Natural killer cell (primary cell): Measurements from ENCODE around the gene TRAK1. TPM values are rescaled to one million over a fixed set of nuclear protein-coding genes. Genes with fewer than 3 reads are reported as not detected.
A peak's percentile ranks its signal among the peaks of the same experiment; 100 is the strongest.
"Not testable (repeated sequence)": the region's sequence is repeated elsewhere in the genome, so short reads cannot be mapped to it uniquely, and the experiment has no call there.

Experiments used
- ATAC-seq, 3 donors: fragments of 150-1000 bp in 2 of 3; fragments of 200-7000 bp in 1 of 3; cut with Tn5 transposase; 1 replicate in 1 of 3; 2 replicates in 2 of 3; pipeline ENCODE4 v1.10.0; 2021; ENCODE audit warnings: mild to moderate bottlenecking in 2 of 3, moderate library complexity in 2 of 3
- DNase-seq, 2 donors: peaks; one replicate each; pipeline versions ENCODE4 v3.0.0 to v3.0.0-alpha.2; 2013 to 2021; ENCODE audit warnings: mixed read lengths in 1 of 2
- H3K27ac ChIP-seq: one replicate; pipeline ENCODE4 v1.5.1; 2013; ENCODE audit warnings: mild to moderate bottlenecking, low read length
- H3K27me3 ChIP-seq: one replicate; pipeline ENCODE4 v1.6.1; 2013; ENCODE audit warnings: low read length; ENCODE audit not compliant: control insufficient read depth, insufficient read depth
- H3K36me3 ChIP-seq: one replicate; pipeline ENCODE4 v1.6.1; 2013; ENCODE audit warnings: low read length; ENCODE audit not compliant: control insufficient read depth, insufficient read depth
- H3K4me1 ChIP-seq: one replicate; pipeline ENCODE4 v1.6.1; 2013; ENCODE audit warnings: low read length; ENCODE audit not compliant: control insufficient read depth, insufficient read depth
- H3K4me3 ChIP-seq: one replicate; pipeline ENCODE4 v1.5.1; 2013; ENCODE audit warnings: low read length
- H3K9me3 ChIP-seq: one replicate; pipeline ENCODE4 v1.6.1; 2013; ENCODE audit warnings: low read length; ENCODE audit not compliant: control insufficient read depth, insufficient read depth
- H3K27ac Mint-ChIP-seq, 2 donors: one replicate each; pipeline ENCODE4 v1.8.0; 2022; ENCODE audit warnings: mild to moderate bottlenecking in 2 of 2, mixed read lengths in 2 of 2, moderate library complexity in 1 of 2
- H3K27me3 Mint-ChIP-seq, 2 donors: one replicate each; pipeline ENCODE4 v1.8.0; 2022; ENCODE audit warnings: low read depth in 2 of 2, mixed read lengths in 2 of 2
- H3K36me3 Mint-ChIP-seq: one replicate; pipeline ENCODE4 v1.8.0; 2022; ENCODE audit warnings: mixed read lengths
- H3K4me1 Mint-ChIP-seq, 2 donors: one replicate each; pipeline ENCODE4 v1.8.0; 2022; ENCODE audit warnings: mixed read lengths in 2 of 2
- H3K4me3 Mint-ChIP-seq: one replicate; pipeline ENCODE4 v1.8.0; 2022; ENCODE audit warnings: mild to moderate bottlenecking, moderate library complexity, mixed read lengths
- H3K9me3 Mint-ChIP-seq, 2 donors: one replicate each; pipeline ENCODE4 v1.8.0; 2022; ENCODE audit warnings: mixed read lengths in 2 of 2
- CTCF ChIP-seq: fragments of 200-600 bp; IDR thresholded peaks from one replicate; pipeline ENCODE4 v1.8.0; 2022; ENCODE audit warnings: antibody characterized with exemption
- WGBS: methylation state at CpG from one replicate; pipeline ENCODE4 v1.1.7; 2013; ENCODE audit warnings: missing lambda C conversion rate; ENCODE audit not compliant: insufficient coverage; 5-methylcytosine and 5-hydroxymethylcytosine counted together
- intact Hi-C: fragments of 100-400 bp; cut with micrococcal nuclease; formaldehyde crosslinking; loops from one replicate; pipeline ENCODE4 v1.14.2; 2022
- total RNA-seq, 4 donors: library from RNA; stranded (reverse); fragments of 120-200 nt in 1 of 4; gene quantifications; one replicate each; pipeline versions ENCODE4 v1.2.3 to v1.2.4, GENCODE V29; 2013 to 2022

The TRAK1 gene
- total RNA-seq, 3 donors from 2014 or later (not counting 1 experiment from before 2014, with no cell fraction given), result 30.7 to 31.8 (median 31.8) TPM

- no peak for TF ChIP-seq CTCF
- Mint-ChIP-seq H3K27ac (peak overlapping the region in 1 of 2 donors; percentile 60), H3K9me3 (no peaks in the 10 kb centered on the region), H3K27me3 (no peaks in the 10 kb centered on the region), H3K4me3 (no peak overlapping the region), H3K36me3 (no peaks in the 10 kb centered on the region), H3K4me1 (peaks cover 26 to 39% of the 10 kb centered on the region in 2 donors)
- intact Hi-C loops, result no loop called here
- H3K9me3 ChIP-seq, result no peaks in the 10 kb centered on the region
- no peaks in the 10 kb centered on the region for H3K36me3 ChIP-seq
- DNase-seq (no peak), ATAC-seq (no peak)
- no peak overlapping the region for H3K4me3 ChIP-seq
- H3K4me1 ChIP-seq, result peaks cover 7% of the 10 kb centered on the region
- H3K27me3 ChIP-seq, result no peaks in the 10 kb centered on the region
- no peak overlapping the region for H3K27ac ChIP-seq
- WGBS, result 97% methylated on average over 2 of the region's 2 CpGs
Measured at GRCh38 chr3:42045708-42046243, 45.4 kb upstream of the TRAK1 start.

DNA sequence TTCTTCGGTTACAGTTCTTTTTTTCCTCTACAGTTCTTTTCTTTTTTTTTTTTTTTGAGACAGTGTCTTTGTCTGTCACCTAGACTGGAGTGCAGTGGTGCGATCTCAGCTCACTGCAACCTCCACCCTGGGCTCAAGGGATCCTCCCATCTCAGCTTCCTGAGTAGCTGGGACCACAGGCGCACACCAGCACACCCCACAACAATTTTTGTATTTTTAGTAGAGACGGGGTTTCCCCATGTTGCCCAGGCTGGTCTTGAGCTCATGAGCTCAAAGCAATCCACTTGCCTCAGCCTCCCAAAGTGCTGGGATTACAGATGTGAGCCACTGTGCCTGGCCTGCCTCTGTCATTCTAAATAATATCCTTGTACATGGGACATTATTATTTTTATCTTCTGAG lies 42.6 kb upstream of the TRAK1 start:
- H3K36me3 Mint-ChIP-seq, H3K27me3 Mint-ChIP-seq, H3K9me3 Mint-ChIP-seq, intact Hi-C loops, H3K27me3 ChIP-seq, H3K4me1 ChIP-seq, H3K9me3 ChIP-seq, H3K36me3 ChIP-seq, H3K4me3 ChIP-seq: not testable (repeated sequence)
- Mint-ChIP-seq H3K27ac (peak overlapping the region; percentile 51 to 83), H3K4me1 (peaks cover 40 to 42% of the 10 kb centered on the region in 2 donors), H3K4me3 (peak overlapping the region; percentile 43)
- 14% methylated on average over 4 of the region's 4 CpGs for WGBS
- peak overlapping the region; percentile 28 for H3K27ac ChIP-seq
- ATAC-seq (peak; percentile 76 to 91 (median 80)), DNase-seq (peak in 1 of 2 donors; percentile 40)

DNA sequence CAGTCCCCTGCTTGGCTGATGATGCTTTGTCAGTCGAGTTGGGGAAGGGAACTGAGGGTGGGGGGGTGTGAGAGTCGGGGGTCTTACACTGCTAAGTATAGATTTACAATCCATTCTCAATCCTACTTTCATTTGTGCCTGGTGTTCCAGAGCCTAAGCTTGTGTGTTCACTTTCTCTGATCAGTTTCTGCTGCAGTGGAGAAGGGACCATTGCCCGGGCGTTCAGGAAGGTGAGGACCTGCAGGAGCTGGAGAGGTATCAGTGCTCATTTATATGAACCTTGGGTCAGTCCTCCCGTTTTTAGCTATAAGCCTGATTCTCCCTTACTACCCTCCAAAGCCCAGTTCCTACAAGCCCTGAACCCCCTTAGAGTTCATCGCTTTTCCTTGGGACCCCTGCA lies 41.0 kb upstream of the TRAK1 start:
- no peak overlapping the region for H3K4me3 ChIP-seq
- Mint-ChIP-seq H3K27me3 (no peaks in the 10 kb centered on the region), H3K4me1 (peaks cover 45 to 50% of the 10 kb centered on the region in 2 donors), H3K9me3 (no peaks in the 10 kb centered on the region), H3K4me3 (no peak overlapping the region), H3K36me3 (no peaks in the 10 kb centered on the region), H3K27ac (peak overlapping the region in 1 of 2 donors; percentile 83)
- H3K36me3 ChIP-seq, result no peaks in the 10 kb centered on the region
- H3K27ac ChIP-seq, result no peak overlapping the region
- intact Hi-C loops, result no loop called here
- H3K9me3 ChIP-seq, result no peaks in the 10 kb centered on the region
- WGBS, result 94% methylated on average over 4 of the region's 6 CpGs
- ATAC-seq, result no peak
- no peak for DNase-seq
- H3K27me3 ChIP-seq, result no peaks in the 10 kb centered on the region
- peaks cover 7% of the 10 kb centered on the region for H3K4me1 ChIP-seq
- no peak for TF ChIP-seq CTCF

- Mint-ChIP-seq H3K4me3 (no peak overlapping the region), H3K27ac (no peak overlapping the region), H3K9me3 (no peaks in the 10 kb centered on the region), H3K27me3 (no peaks in the 10 kb centered on the region), H3K4me1 (peaks cover 41 to 56% of the 10 kb centered on the region in 2 donors), H3K36me3 (no peaks in the 10 kb centered on the region)
- peak in 1 of 3 donors; percentile 29 for ATAC-seq
- WGBS, result 92% methylated on average over 4 of the region's 4 CpGs
- intact Hi-C loops, result no loop called here
- H3K27me3 ChIP-seq, result no peaks in the 10 kb centered on the region
- peaks cover 7% of the 10 kb centered on the region for H3K4me1 ChIP-seq
- no peak overlapping the region for H3K27ac ChIP-seq
- H3K36me3 ChIP-seq, result no peaks in the 10 kb centered on the region
- no peak overlapping the region for H3K4me3 ChIP-seq
- no peak for TF ChIP-seq CTCF
- H3K9me3 ChIP-seq, result no peaks in the 10 kb centered on the region
- no peak for DNase-seq
Measured at GRCh38 chr3:42051384-42052131, 39.6 kb upstream of the TRAK1 start.
